ENCODE results near the gene ZNF684.
A peak's percentile ranks its signal among the peaks of the same experiment; 100 is the strongest.

Gene ZNF684

GRCh38 chr1:40575336-40575735 lies 43.9 kb downstream of the ZNF684 start:
- no peak for DNase-seq

- no peak for DNase-seq
Observed at GRCh38 chr1:40582116-40582515, 50.7 kb downstream of the ZNF684 start.

- DNase-seq = no peak
Observed at GRCh38 chr1:40583980-40584379, 52.5 kb downstream of the ZNF684 start.

GRCh38 chr1:40588586-40588985 lies 57.1 kb downstream of the ZNF684 start:
- DNase-seq = no peak

GRCh38 chr1:40592107-40592803 lies 60.8 kb downstream of the ZNF684 start:
- peak; percentile 3 to 23 for DNase-seq

- DNase-seq = no peak
Observed at GRCh38 chr1:40593449-40594186, 62.2 kb downstream of the ZNF684 start.

- no peak for DNase-seq
Observed at GRCh38 chr1:40594187-40594531, 62.7 kb downstream of the ZNF684 start.

- DNase-seq = no peak
Observed at GRCh38 chr1:40595623-40596022, 64.2 kb downstream of the ZNF684 start.

Measured in CD4-positive, alpha-beta T cell treated with Interleukin-1 beta for 1 hour (primary cell).